ENCODE measurements around the gene CYSRT1.

Gene CYSRT1

DNA sequence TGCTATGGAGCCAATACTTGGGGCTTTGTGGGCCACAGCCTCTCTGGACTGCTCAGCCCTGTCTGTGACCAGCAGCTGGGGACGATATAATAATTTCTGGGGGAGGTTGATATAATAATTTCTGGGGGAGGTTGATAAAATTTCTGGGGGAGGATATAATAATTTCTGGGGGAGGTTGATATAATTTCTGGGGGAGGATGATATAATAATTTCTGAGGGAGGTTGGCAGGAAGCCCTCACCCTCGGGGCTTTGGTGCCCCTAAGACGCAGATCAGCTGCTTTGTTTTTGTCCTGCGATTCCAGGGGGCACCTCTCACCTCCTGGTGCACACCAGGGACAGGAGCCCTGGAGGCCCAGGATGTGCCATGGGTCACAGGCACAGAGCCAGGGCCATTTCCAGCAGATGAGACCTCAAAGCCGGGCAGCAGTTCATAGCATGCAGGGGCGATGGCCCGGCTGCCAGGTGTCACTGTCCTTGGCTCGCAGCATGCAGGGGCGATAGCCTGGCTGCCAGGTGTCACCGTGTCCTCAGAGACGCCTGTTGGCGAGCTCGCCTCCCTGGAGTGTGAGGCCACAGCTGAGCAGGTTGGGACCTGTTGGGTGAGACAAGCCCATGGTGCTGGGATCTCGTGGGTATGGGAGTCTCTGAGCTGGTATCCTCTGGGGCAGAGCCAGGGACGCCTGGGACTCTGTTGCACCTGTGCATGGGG is 48.8 kb downstream of the CYSRT1 start:
- no peak for DNase-seq

DNA sequence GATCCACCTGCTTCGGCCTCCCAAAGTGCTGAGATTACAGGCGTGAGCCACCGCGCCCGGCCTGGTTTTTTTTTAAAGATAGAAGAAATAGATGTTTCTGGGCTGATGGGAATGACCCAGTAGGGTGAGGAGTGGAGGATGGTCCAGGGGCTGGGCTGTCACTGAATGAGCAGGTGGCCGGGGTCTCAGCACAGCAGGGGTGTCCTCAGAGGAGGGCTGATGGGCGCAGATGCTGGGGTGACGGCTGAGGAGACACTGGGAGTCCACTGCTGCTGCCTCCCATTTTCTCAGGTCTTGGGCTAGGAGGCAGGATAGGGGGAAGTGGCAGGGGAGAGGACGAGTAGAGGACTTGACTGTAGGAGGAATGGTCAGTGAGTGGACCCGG is 50.2 kb downstream of the CYSRT1 start:
- no peak for DNase-seq
